Measurements from ENCODE around the gene ARHGEF17.

DNA sequence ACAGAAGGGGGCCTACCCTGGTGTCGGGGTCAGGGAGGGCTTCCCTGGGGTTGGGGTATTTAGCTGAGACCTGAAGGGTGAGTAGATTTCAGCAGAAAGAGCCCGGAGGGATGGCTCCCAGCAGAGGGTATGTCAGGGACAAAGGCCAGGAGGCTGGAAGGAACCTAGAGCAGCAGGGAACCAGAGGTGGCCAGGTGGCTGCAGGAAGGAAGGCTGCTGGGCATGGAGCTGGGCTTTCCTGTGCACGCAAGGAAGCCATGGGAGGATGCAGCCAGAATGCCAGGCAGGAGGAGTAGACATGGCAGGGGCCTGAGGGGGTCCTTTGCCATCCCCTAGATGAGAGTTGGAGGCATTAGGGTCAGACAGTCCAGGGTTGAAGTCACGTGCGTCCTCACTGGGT is 40.8 kb downstream of the ARHGEF17 start:
- TF ChIP-seq POLR2A (IDR thresholded peaks at IDR 0.05; ENCODE audit: low read length) (no peak), GATA1 (IDR thresholded peaks at IDR 0.05; ENCODE audit: low read depth, low read length) (no peak)

All from erythroblast (primary cell).